ENCODE data around the gene LETM1.
A peak's percentile ranks its signal among the peaks of the same experiment; 100 is the strongest.

Gene LETM1

DNA sequence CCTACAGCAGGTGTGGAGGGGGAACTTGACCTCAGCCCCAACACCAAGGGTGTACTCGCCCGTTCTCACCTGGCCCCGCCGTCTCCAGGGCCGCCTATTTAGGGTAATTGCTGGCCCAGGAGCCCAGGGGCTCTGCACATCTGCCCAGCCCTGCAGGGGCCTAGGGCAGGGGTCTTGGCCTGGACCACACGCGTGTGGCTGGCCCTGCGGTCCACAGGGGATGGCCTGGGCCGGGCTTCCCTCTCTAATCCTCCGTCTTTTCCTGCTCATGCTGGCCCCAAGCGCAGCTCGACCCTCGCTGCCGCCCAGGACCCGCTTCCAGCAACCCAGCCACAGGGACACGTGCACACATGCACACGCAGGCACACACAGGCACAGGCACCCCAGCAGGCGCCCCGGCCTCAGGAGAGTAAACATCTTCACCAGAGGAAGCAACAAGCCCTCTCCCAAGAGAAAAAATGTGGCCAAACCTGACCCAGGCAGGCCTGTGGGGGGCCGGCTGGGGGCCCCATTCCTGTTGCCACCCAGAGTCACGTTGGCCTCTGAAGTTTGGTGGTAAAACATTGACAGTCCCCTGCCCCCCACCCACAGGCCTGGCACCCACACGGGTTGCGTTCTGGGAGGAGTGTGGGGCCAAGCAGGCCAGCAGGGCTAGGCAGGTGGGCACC, 87.5 kb downstream of the LETM1 start:
- TF ChIP-seq, protein P1, sequence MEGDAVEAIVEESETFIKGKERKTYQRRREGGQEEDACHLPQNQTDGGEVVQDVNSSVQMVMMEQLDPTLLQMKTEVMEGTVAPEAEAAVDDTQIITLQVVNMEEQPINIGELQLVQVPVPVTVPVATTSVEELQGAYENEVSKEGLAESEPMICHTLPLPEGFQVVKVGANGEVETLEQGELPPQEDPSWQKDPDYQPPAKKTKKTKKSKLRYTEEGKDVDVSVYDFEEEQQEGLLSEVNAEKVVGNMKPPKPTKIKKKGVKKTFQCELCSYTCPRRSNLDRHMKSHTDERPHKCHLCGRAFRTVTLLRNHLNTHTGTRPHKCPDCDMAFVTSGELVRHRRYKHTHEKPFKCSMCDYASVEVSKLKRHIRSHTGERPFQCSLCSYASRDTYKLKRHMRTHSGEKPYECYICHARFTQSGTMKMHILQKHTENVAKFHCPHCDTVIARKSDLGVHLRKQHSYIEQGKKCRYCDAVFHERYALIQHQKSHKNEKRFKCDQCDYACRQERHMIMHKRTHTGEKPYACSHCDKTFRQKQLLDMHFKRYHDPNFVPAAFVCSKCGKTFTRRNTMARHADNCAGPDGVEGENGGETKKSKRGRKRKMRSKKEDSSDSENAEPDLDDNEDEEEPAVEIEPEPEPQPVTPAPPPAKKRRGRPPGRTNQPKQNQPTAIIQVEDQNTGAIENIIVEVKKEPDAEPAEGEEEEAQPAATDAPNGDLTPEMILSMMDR (conservative IDR thresholded peaks at IDR 0.05; ENCODE audit: low read depth): no peak
- POLR2A ChIA-PET (ENCODE audit: low non-redundant PET): no interaction called here

DNA sequence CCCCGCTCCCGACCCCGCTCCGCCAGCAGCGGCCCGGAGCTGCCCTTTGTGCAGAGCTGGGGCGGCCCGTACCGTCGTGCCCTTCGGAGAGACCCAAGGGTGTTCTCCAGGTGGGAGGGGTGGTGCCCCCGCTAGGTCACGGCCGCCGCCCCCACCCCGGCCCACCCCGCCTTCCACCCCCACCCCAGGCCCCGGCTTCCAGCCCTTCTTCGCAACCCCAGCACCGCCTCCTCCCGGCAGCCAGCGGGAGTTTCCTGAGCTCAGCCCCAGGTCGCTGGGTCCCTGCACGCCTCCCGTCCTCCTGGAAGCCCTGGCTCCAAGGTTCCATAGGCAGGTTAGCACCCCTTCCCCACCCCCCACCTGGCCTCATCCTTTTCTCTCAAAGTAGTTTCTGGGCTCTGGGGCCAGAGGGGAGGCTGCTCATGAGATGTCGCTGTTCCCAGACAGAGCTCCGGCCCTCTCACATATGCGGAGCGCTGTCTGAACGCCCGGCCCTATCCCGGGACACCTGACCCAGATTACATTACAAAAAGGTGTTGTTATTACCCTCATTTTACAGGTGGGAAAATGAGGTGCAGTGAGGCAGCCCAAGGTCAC, 88.1 kb downstream of the LETM1 start:
- DNase-seq (ENCODE audit: low spot score): no peak
- peak overlapping the region; percentile 81 for H3K27ac ChIP-seq
- TF ChIP-seq, protein P1 (conservative IDR thresholded peaks at IDR 0.05; ENCODE audit: low read depth): no peak; the same call in 1 of the 2 replicates
- ChIA-PET POLR2A (ENCODE audit: low non-redundant PET) (no interaction called here), CTCF (interaction anchor here (1.2 kb wide), 1 partner anchor 13 kb away, joined by 3 read pairs; no protein-coding TSS in a partner anchor)

More for the DNA sequence above, 87.5 kb downstream of the LETM1 start:
- peak overlapping the region; percentile 81 for H3K27ac ChIP-seq
- no peak for DNase-seq (ENCODE audit: low spot score)
- CTCF ChIA-PET: interaction anchor here (0.6 to 1.2 kb wide), 2 partner anchors 13 to 130 kb away, joined by 3 read pairs; no protein-coding TSS in a partner anchor

DNA sequence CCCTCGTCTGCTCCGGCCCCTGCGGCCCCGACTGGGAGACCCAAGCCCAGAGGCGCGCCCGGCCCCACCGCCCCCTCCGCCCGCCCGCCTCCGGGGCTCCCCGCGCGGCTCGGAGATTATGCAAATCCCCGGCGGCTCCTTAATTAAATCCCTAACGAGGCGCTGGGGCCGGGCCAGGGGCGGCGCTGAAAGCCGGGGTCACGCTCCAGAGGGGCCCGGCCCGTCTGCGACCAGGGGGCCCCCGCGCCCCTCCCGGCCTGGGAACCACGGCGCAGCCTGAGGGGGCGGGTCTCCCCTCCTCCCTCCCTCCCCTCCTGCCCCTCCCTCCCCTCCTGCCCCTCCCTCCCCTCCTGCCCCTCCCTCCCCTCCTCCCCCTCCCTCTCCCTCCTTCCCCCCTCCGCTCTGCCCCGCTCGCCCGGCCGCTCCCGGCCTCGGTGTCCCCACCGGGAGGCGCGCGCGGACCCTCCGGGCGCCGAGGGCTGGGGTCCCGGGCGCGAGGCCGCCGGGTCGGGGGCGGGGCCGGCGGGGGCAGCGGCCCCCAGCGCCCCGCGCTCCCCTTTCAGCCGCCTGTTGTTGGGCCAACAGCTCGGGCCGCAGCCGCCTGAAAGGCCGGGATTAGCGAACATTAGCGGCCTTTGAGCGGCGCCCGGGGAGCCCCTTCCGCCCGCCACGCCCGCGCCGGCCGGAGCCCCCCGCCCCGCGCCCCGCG, 88.7 kb downstream of the LETM1 start:
- CTCF ChIA-PET: interaction anchor here (1.2 kb wide), 1 partner anchor 14 kb away, joined by 3 read pairs; no protein-coding TSS in a partner anchor
- no peak for DNase-seq (ENCODE audit: low spot score)
- TF ChIP-seq, protein P1 (conservative IDR thresholded peaks at IDR 0.05; ENCODE audit: low read depth): no peak
- POLR2A ChIA-PET (ENCODE audit: low non-redundant PET): no interaction called here
- H3K27ac ChIP-seq: peak overlapping the region; percentile 81

DNA sequence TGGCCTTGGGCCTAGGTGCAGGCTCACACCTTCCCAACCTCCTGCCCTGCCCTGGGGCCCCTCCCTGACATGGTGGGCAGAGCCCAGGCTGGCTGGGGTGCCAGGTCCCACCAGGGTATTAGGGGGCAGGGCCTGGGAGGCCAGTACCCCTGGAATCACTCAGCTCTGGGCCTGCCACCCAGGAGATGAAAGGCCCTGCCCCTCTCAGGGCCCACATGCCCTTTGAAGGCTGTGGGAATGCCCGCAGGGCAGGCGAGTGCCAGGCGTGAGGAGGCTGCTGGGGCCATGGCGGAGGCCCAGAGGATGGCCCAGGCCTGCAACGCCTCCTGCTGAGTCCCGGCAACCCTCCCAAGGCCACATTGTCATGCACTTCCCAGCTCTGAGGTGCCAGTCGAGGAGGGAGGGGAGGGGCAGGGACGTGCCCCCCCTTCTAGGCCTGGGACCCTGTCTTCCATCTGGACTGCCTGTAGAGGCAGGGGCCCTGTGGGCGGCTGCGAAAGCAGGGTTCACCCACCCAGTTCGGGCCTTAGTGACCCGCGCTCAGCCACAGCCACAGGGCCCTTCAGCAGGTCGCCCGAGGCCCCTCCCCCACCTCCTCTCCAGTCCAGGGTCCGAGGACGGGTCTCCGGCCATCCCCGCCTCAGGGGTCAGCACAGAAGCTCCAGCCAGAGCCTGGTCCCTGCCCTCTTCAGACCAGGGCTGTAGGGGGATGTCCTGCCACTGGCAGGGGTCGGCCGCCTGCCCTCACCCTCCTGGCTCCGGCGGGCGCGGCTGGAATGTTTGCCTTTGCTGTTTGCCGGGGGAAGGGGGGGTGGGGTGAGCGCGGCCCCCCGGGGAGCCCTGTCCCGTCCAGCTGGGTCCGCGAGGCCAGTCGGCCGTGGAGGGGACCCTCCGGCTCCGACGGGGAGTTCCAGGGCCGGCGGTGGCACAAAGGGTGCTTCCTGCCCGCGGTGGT, 89.6 kb downstream of the LETM1 start:
- DNase-seq (ENCODE audit: low spot score): no peak
- TF ChIP-seq, protein P1 (conservative IDR thresholded peaks at IDR 0.05; ENCODE audit: low read depth): no peak
- CTCF ChIA-PET: interaction anchor here (0.5 kb wide), 1 partner anchor 8 kb away, joined by 3 read pairs; no protein-coding TSS in a partner anchor
- peak overlapping the region; percentile 81 for H3K27ac ChIP-seq
- POLR2A ChIA-PET (ENCODE audit: low non-redundant PET): no interaction called here

DNA sequence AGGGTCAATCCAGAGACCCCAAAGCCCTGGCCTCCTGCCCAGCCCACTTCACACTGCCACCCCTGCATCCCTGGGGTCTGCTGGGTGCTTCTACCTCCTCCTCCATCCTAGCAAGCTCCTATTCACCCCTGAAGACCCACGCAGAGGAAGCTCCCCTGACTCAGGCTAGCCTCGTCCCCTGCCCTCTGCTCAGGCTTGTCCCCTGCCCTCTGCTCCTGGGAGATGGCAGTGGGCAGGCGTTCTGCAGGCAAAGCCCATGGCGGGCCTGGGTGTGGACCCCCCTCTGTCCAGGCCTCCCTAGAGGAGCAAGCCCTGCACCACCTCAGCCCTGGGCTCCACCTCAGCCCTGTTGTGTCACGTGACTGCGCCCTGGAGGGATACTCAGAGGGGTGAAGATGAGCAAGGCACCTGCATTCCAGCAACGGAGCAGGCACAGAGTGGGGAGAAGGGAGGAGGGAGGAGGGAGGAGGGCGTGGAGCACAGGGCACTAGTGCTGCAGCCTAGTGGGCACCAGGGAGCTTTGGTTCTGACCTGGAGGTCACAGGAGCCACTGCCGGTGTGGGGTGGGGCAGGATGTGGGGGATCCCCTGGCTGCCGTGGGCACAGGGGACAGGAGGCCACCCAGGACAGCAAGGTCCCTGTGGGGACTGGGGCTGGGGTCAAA, 90.4 kb downstream of the LETM1 start:
- TF ChIP-seq, protein P1 (conservative IDR thresholded peaks at IDR 0.05; ENCODE audit: low read depth): no peak
- DNase-seq (ENCODE audit: low spot score): no peak
- POLR2A ChIA-PET (ENCODE audit: low non-redundant PET): no interaction called here
- peak overlapping the region; percentile 81 for H3K27ac ChIP-seq
- CTCF ChIA-PET: no interaction called here

All from RWPE1 (cell line).